ENCODE measurements around the gene ABCC11. TPM values are rescaled to one million over a fixed set of nuclear protein-coding genes. Genes with fewer than 3 reads are reported as not detected.

Gene ABCC11
- total and polyA plus RNA-seq, 2 of the 13 experiments (the other 11 are each of a cell fraction or from before 2014, with no cell fraction given), result 1.0 to 1.4 TPM

- TF ChIP-seq ZNF317 (CRISPR knock-in tag; IDR thresholded peaks at IDR 0.05), result peak; percentile 87
- TF ChIP-seq MATR3 (CRISPR knock-in tag; IDR thresholded peaks at IDR 0.05), result no peak
- no peak for TF ChIP-seq DBP (CRISPR knock-in tag; IDR thresholded peaks at IDR 0.05; ENCODE audit: not compliant biosample characterization)
- TF ChIP-seq POGK (CRISPR knock-in tag; conservative IDR thresholded peaks at IDR 0.05), result peak; percentile 90
- TF ChIP-seq ZNF543 (CRISPR knock-in tag; IDR thresholded peaks at IDR 0.05), result peak; percentile 73
- 0 out of 2 replicates have a peak, but pooled peaks have one; percentile 24 for TF ChIP-seq ZNF34 (CRISPR knock-in tag; IDR thresholded peaks at IDR 0.05; ENCODE audit: borderline replicate concordance)
- TF ChIP-seq BRCA1 (CRISPR knock-in tag; IDR thresholded peaks at IDR 0.05), result 0 out of 2 replicates have a peak, but pooled peaks have one; percentile 38
- peak; percentile 94 for TF ChIP-seq RNF2 (conservative IDR thresholded peaks at IDR 0.05; ENCODE audit: low read depth)
- peak; percentile 85; the same call in 1 of the 2 replicates for TF ChIP-seq MAF1 (CRISPR knock-in tag; IDR thresholded peaks at IDR 0.05; ENCODE audit: borderline replicate concordance)
- TF ChIP-seq TFDP2 (CRISPR knock-in tag; IDR thresholded peaks at IDR 0.05), result peak; percentile 69
- TF ChIP-seq TBL1XR1 (IDR thresholded peaks at IDR 0.05; ENCODE audit: borderline replicate concordance, low read length, partially characterized antibody), result peak; percentile 88
- peak; percentile 94 for TF ChIP-seq ZNF205 (CRISPR knock-in tag; IDR thresholded peaks at IDR 0.05)
- TF ChIP-seq ZNF530 (CRISPR knock-in tag; IDR thresholded peaks at IDR 0.05; ENCODE audit: low read depth), result no peak
- TF ChIP-seq ZNF343 (CRISPR knock-in tag; IDR thresholded peaks at IDR 0.05), result peak; percentile 30; the same call in 1 of the 2 replicates
- peak; percentile 84 for TF ChIP-seq CREB1 (IDR thresholded peaks at IDR 0.05)
- peak; percentile 98 for TF ChIP-seq CREB1 (CRISPR knock-in tag; IDR thresholded peaks at IDR 0.05)
- TF ChIP-seq ZNF746 (CRISPR knock-in tag; IDR thresholded peaks at IDR 0.05), result no peak; the same call in none of the 2 replicates
- 0 out of 2 replicates have a peak, but pooled peaks have one; percentile 81 for TF ChIP-seq ZNF672 (CRISPR knock-in tag; IDR thresholded peaks at IDR 0.05)
- TF ChIP-seq ZNF713 (CRISPR knock-in tag; IDR thresholded peaks at IDR 0.05), result no peak
- TF ChIP-seq NFE2L2 (IDR thresholded peaks at IDR 0.05; ENCODE audit: low read length), result no peak
- TF ChIP-seq ZNF20 (CRISPR knock-in tag; IDR thresholded peaks at IDR 0.05), result peak; percentile 90; the same call in 1 of the 2 replicates
- TF ChIP-seq ZNF280B (CRISPR knock-in tag; IDR thresholded peaks at IDR 0.05; ENCODE audit: borderline replicate concordance), result peak; percentile 61; the same call in 1 of the 2 replicates
- TF ChIP-seq ZNF577 (CRISPR knock-in tag; IDR thresholded peaks at IDR 0.05; ENCODE audit: borderline replicate concordance, low read depth), result no peak
- TF ChIP-seq GABPB1 (CRISPR knock-in tag; IDR thresholded peaks at IDR 0.05), result peak; percentile 99
- TF ChIP-seq ZNF17 (CRISPR knock-in tag; IDR thresholded peaks at IDR 0.05), result no peak
- no peak for TF ChIP-seq NR2F2 (IDR thresholded peaks at IDR 0.05; ENCODE audit: borderline replicate concordance, low read depth)
Observed at GRCh38 chr16:48244080-48244862, 3.1 kb downstream of the ABCC11 start, which contains the start of gene LONP2 (continued).

All from HepG2 (cell line).